ENCODE results near the gene CPB1.

DNA sequence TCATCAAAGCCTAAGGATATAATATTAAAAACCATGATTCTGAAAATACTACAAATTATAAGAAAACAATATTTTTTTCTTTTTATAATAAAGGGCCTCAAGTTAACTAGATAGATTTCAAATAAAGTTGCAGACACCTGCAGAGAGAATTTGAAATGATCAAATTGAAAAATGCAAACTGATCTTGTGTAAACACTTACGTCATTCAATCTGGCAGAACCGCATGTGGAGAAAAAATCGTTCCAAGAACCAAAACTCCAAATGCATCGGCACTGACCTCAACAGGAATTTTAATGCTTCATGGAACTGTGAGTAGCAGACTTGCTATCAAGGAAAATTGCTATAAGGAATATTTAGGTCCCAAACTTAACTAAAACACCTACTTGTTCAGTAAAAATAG is 54.7 kb downstream of the CPB1 start:
- no peak for TF ChIP-seq POLR2AphosphoS5 (IDR thresholded peaks at IDR 0.05; ENCODE audit: low read depth, low read length)
- TF ChIP-seq SIN3A (IDR thresholded peaks at IDR 0.05; ENCODE audit: borderline replicate concordance, insufficient read depth, low read length): no peak
- TF ChIP-seq, protein P1, sequence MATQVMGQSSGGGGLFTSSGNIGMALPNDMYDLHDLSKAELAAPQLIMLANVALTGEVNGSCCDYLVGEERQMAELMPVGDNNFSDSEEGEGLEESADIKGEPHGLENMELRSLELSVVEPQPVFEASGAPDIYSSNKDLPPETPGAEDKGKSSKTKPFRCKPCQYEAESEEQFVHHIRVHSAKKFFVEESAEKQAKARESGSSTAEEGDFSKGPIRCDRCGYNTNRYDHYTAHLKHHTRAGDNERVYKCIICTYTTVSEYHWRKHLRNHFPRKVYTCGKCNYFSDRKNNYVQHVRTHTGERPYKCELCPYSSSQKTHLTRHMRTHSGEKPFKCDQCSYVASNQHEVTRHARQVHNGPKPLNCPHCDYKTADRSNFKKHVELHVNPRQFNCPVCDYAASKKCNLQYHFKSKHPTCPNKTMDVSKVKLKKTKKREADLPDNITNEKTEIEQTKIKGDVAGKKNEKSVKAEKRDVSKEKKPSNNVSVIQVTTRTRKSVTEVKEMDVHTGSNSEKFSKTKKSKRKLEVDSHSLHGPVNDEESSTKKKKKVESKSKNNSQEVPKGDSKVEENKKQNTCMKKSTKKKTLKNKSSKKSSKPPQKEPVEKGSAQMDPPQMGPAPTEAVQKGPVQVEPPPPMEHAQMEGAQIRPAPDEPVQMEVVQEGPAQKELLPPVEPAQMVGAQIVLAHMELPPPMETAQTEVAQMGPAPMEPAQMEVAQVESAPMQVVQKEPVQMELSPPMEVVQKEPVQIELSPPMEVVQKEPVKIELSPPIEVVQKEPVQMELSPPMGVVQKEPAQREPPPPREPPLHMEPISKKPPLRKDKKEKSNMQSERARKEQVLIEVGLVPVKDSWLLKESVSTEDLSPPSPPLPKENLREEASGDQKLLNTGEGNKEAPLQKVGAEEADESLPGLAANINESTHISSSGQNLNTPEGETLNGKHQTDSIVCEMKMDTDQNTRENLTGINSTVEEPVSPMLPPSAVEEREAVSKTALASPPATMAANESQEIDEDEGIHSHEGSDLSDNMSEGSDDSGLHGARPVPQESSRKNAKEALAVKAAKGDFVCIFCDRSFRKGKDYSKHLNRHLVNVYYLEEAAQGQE (IDR thresholded peaks at IDR 0.05; ENCODE audit: insufficient read depth in 1 of 2, low read depth in 2 of 2, low read length in 2 of 2): no peak
- TF ChIP-seq TAF1 (IDR thresholded peaks at IDR 0.05; ENCODE audit: borderline replicate concordance, insufficient read depth, low read length): no peak
- no peak for TF ChIP-seq FOXP2 (optimal IDR thresholded peaks at IDR 0.05; ENCODE audit: borderline replicate concordance, extremely low read depth, extremely low read length, insufficient read depth)

Measured in PFSK-1 (cell line).